Sciatic nerve (tissue), 2 donors: ENCODE results near the gene AOAH. TPM values are rescaled to one million over a fixed set of nuclear protein-coding genes. Genes with fewer than 3 reads are reported as not detected.
"Not testable (repeated sequence)": the region's sequence is repeated elsewhere in the genome, so short reads cannot be mapped to it uniquely, and the experiment has no call there.

Source experiments
- ATAC-seq: fragments of 200-7000 bp; cut with Tn5 transposase; one replicate; pipeline ENCODE4 v1.9.1; 2020; ENCODE audit warnings: mild to moderate bottlenecking, moderate library complexity
- DNase-seq: peaks from one replicate; pipeline ENCODE4 v3.0.0-alpha.2; 2020; ENCODE audit warnings: low spot score
- intact Hi-C: fragments of 100-400 bp; cut with DNase I; formaldehyde crosslinking; loops from one replicate; pipeline ENCODE4 v1.14.2; 2022
- total RNA-seq: library from RNA; stranded (reverse); fragmentation: NEBNext Ultra II Directional; extraction: Animal tissue kit (Norgen Biotek cat#: 25700); gene quantifications from one replicate; pipeline ENCODE4 v1.2.1, GENCODE V29; 2021
- donor health status: DM: no; HTN: no; CAD: no.
- donor health status: DM: no; HTN: no; CAD: no.

AOAH gene
- total RNA-seq, 1 donor from 2014 or later = 20.6 TPM

GRCh38 chr7:36741866-36742265 is 17.6 kb upstream of the AOAH start:
- DNase-seq (no peak), ATAC-seq (no peak)
- intact Hi-C loops = no loop called here

GRCh38 chr7:36739351-36739750 is 15.1 kb upstream of the AOAH start:
- no peak for DNase-seq
- no peak for ATAC-seq
- intact Hi-C loops = no loop called here

DNA sequence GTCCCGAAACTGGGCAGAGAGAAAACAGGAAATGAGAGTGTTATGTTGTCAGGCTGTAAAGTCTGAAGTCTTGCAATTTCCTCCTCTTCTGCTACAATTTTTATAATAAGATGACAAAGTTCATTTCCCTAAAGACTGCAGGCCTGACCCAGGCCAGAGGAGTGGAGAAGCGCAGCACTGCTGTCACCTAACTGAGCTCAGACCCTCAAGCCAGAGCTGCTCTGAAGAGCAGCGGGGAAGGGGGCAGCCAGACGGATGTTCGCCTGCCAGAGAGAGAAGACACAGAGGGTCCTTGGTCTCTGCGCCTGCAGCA is 12.6 kb upstream of the AOAH start:
- no peak for DNase-seq
- intact Hi-C loops = no loop called here
- peak; percentile 65 for ATAC-seq

GRCh38 chr7:36736090-36736898 is 12.0 kb upstream of the AOAH start:
- intact Hi-C loops = no loop called here
- ATAC-seq (no peak), DNase-seq (no peak)

DNA sequence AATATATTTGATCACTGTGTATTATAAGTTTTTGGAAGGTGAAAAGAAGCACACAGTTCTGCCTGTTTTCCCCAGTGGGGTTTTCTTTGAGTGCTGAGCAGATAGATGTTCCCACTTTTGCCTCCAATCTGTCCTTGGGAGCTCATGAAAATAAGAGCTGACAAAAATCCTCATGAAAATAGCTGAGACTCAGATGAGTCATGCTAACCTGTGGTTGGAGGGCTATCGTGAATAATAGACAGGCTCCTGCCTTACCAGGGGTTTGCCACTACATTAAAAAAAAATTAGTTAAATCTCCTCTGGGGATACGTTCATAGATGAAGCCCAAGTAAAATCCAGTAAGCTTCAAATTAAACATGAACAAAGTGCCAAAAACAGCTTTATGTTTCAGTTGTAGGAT is 10.9 kb upstream of the AOAH start:
- DNase-seq = no peak
- ATAC-seq = no peak
- intact Hi-C loops = no loop called here

GRCh38 chr7:36734731-36735130 is 10.4 kb upstream of the AOAH start:
- no peak for ATAC-seq
- intact Hi-C loops = no loop called here

GRCh38 chr7:36733411-36733810 is 9.1 kb upstream of the AOAH start:
- ATAC-seq (no peak), DNase-seq (no peak)
- intact Hi-C loops = no loop called here

More at GRCh38 chr7:36734731-36735130, 10.4 kb upstream of the AOAH start:
- no peak for DNase-seq

GRCh38 chr7:36732806-36733205 is 8.5 kb upstream of the AOAH start:
- DNase-seq = no peak
- intact Hi-C loops = no loop called here
- no peak for ATAC-seq

- intact Hi-C loops = no loop called here
- ATAC-seq (no peak), DNase-seq (no peak)
These were observed 5.8 kb upstream of the AOAH start for GRCh38 chr7:36730046-36730445.

DNA sequence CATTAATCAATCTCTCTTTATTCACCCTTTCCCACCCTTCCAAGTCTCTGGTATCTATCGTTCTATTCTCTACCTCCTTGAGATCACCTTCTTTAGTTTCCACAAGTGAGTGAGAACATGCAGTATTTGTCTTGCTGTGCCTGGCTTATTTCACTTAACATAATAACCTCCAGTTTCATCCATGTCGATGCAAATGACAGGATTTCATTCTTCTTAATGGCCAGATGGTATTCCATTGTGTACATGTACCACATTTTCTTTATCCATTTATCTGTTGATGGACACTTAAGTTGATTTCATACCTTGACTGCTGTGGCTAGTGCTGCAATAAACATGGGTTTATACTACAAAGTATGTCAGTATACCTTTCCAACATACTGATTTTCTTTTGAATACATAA is 3.8 kb upstream of the AOAH start:
- intact Hi-C loops = no loop called here
- ATAC-seq = no peak
- no peak for DNase-seq

- intact Hi-C loops = no loop called here
- DNase-seq = no peak
- ATAC-seq = no peak
These were observed 2.7 kb upstream of the AOAH start for GRCh38 chr7:36726806-36727503.

DNA sequence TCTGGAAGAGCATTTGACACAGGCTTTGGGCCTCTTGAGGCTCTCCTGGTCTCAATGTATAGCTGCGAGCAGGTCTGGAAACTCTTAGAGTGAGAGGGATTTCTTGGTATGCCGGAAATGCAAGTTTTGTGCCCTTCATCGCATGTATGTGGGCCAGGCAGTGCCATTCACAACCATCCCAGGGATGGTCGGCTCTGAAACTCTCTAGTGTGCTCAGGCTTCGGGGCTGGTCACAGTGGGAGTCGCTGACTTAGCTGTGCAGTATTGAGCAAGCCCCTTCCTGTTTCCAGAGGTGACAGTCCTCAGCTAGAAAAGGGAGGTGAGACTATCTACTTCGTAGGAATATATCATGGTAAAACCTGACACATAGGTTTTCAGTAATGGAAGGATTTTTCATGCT is 2.0 kb upstream of the AOAH start:
- DNase-seq (no peak), ATAC-seq (peak; percentile 33)
- intact Hi-C loops = no loop called here

GRCh38 chr7:36724996-36725395 is 702 bp upstream of the AOAH start:
- DNase-seq = no peak
- no peak for ATAC-seq
- intact Hi-C loops = no loop called here

DNA sequence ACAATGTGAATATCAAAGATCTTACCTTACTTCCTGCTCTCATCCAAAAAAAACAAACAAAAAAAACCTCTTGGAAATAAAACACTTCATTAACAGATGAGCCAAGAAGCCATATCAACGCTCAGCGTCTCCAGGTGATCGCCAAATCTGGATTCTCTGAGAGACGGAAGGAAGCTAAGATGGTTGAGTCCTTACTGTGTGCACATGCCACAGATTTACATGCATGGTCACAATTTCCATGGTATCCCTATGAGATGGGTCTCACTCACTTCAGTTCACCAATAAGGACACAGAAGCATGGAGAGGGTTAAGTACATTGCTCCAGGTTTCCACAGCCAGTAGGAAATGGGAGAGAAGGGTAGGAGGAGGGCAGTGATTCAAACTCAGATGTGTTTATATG is 1.0 kb downstream of the AOAH start:
- no peak for DNase-seq
- no peak for ATAC-seq
- intact Hi-C loops = no loop called here

DNA sequence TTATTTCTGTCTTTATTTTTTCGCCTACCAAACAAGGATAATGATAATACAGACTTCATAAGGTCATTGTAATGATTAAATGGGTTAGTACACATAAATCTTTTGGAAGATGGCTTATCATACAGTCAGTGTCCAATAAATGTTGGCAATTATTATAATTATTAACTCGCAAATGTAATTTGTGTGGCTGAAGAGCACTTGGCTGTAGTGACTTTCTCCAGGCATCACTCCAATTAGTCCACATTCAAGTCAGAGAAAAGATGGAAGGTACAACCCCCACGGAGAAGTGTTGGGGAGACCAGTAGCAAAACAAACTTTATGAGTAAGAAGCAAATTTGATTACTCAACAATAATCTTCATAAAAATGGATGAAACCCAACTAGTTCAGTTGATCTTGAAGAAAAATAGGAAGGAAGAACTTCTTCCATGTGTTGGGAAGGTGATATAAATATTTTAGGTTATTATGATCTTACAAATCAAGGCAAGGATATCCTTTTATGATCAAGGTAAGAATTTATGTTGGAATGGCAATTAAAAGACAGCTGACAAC is 5.1 kb downstream of the AOAH start:
- ATAC-seq = no peak
- no peak for DNase-seq
- intact Hi-C loops = no loop called here

GRCh38 chr7:36717586-36717985 is 6.7 kb downstream of the AOAH start:
- ATAC-seq = no peak
- no peak for DNase-seq
- intact Hi-C loops = no loop called here

DNA sequence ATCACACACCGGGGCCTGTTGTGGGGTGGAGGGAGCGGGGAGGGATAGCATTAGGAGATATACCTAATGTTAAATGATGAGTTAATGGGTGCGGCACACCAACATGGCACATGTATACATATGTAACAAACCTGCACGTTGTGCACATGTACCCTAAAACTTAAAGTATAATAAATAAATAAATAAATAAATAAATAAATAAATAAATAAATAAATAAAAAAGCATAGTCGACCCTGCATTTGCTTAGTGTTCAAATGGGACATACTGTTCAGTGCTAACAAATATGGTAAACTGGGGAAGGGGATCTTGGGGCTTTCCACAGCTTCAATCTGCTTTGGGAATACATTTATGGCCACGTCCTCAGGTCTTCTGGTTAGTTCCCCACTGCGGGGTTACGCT is 7.5 kb downstream of the AOAH start:
- DNase-seq, ATAC-seq, intact Hi-C loops: not testable (repeated sequence)

GRCh38 chr7:36712015-36712414 is 12.3 kb downstream of the AOAH start:
- intact Hi-C loops = no loop called here
- ATAC-seq (no peak), DNase-seq (no peak)

DNA sequence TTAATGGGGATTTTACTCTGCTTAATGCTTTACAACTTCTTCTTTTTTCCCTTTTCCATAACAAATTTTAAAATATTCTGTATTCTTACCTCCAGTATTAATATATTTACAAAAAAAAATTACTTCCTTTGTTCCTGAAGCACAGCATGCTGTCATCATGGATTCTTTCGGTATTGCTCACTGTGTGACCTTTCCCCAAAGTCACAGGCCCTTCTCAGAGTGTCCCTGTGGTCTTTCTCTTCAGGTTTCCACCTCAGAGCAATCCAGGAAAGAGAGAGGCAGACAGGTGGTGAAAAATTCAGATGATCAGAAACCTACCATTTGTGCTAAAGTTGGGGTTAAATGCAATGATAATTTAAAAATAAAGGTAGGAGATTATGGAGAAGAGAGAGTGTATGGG is 13.0 kb downstream of the AOAH start:
- ATAC-seq = no peak
- DNase-seq = no peak
- intact Hi-C loops = no loop called here

DNA sequence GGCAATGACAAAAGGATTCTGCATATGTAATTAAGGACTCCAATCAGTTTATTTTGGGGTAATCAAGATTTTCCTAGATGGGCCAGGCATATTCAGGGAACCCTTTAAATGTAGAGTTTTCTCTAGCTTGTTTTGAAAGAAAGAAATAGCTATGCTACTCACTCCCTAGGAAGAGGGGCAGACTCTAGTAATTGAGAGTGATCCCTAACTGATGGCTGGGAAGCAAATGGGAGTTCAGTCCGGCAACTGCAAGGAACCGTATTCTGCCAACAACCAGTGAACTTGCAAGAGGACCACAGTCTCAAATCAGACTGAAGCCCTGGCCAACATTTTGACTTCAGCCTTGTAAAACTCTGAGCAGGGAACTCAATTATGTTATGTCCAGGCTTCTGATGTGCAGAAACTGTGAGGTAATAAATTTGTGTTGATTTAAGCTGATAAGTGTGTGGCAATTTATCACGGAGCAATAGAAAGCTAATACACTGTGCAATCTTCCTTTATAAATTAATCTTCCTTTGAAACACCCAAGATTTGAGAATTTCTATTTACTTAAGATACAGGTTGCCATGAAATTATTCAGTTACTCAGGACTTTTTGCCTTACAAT is 14.0 kb downstream of the AOAH start:
- DNase-seq (no peak), ATAC-seq (no peak)
- intact Hi-C loops = no loop called here
